Activated CD4-positive, alpha-beta T cell treated with anti-CD3 and anti-CD28 coated beads, Interleukin-2, amount 50 U/mL, for 4 hours (primary cell): Measurements from ENCODE around the gene PTH2.
A peak's percentile ranks its signal among the peaks of the same experiment; 100 is the strongest.

Experiments
- DNase-seq, 2 experiments: peaks; one replicate each; pipeline ENCODE4 v3.0.0-alpha.2; 2020

The PTH2 gene

GRCh38 chr19:49409441-49410029, 13.7 kb downstream of the PTH2 start:
- DNase-seq: no peak

DNA sequence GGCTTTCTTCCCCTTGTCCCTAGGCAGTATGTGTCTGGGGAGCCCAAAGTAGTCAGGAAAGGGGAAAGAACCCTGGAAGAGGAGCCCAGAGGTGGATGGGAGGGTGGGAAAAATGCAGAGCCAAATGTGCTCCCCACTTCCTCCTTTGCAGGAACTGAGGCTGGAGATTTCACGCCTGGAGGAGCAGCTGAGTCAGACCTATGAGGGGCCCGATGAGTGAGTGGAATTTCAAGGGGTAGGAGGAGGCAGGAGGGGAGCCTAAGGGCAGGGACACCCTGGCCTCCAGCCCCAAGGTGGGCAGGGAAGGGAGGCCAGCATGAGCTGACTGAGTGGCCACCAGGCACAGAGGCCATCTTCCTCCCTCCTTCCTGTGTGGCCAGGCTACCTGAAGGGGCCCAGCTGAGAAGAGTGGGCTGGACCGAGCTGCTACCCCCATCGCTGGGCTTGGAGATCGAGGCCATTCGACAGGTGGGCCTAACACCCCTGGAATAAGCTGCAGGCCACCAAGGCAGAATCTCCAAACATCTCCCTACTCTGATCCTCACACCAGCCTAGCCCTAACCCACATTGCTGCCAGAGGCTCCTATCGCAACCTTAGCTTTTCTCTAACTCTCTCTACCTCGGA, 14.3 kb downstream of the PTH2 start:
- DNase-seq: no peak

DNA sequence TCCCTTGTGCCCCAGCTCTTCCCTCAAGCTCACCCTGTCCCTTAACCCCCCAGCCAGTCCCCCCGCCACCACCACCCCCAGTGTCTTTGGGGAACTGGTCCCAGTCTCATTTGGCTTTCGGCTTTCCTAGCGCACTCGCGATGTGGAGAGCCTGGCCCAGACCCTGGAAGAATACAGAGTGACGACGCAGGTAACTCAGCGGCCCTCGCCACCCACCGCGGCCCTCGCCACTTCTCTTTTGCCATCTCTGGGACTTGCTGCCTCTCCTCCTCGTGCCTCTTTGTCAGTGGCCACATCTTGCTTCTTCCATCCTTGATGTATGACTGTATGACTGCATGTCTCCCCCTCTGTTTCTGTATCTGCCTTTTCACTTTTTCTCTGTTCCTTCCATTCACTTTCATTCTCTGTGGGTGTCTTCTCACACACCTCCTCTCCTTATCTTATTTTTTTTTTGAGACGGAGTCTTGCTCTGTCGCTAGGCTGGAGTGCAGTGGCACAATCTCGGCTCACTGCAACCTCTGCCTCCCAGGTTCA, 15.7 kb downstream of the PTH2 start:
- DNase-seq: no peak

GRCh38 chr19:49407079-49407478, 16.2 kb downstream of the PTH2 start:
- DNase-seq: no peak

DNA sequence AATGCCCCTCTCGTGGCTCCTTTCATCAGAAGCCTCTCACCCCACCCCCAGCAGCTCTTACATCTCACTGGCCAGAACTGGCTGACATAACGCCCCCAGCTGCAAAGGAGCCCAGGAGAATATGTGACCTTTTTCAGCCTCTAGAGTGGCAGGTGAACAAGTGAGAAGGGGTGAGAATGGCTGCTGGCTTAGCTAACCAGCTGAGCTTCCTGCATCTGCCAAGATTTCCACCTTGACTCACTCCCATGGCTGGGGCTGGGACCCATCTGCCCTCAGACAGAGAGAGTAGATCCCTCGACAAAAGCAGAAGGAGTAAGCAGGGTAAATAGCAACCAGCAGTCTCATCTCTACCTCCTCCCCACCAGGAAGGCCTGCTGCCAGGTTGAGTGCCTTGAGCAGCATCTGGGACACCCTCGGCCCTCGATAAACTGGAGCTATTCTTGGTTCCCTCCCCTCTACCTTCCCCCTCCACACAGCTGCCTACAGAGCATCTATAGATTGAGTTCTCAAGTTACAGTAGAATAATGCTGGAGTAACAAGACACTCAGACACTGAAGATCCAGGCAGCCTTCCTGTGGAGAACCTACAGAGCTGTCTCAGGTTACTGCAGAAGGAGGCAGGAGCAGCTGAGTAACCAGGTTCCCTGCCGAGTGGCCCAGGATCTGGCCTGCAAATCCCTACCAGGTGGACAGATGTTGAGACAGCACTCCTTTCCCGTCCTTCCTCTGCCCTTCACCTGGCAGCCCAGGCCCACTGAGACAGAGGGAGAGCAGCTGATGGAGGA, 19.6 kb downstream of the PTH2 start:
- DNase-seq: no peak

GRCh38 chr19:49400029-49400428, 23.2 kb downstream of the PTH2 start:
- no peak for DNase-seq

DNA sequence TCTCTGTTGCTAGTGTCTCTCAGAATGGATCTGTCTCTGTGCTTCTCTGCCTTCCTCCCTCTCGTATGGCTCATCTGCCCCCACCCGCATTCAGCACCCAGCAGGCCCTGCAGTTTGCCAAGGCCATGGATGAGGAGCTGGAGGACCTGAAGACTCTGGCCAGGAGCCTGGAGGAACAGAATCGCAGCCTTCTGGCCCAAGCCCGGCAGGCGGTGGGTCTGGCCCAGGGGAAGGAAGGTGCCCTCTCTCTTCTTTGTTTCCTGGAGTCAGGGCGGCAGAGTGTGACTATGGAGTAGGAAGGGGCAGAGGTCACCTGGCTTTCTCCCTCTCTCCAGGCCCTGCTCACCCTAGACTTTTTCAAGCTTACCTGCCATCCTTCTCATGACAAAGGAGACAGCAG, 24.3 kb downstream of the PTH2 start:
- DNase-seq: no peak

- no peak for DNase-seq
These were observed 25.1 kb downstream of the PTH2 start for GRCh38 chr19:49398001-49398615.

GRCh38 chr19:49396738-49397505, 26.3 kb downstream of the PTH2 start:
- DNase-seq: no peak

GRCh38 chr19:49395581-49396407, 27.4 kb downstream of the PTH2 start:
- DNase-seq: no peak

- no peak for DNase-seq
These were observed 29.4 kb downstream of the PTH2 start for GRCh38 chr19:49393881-49394280.

DNA sequence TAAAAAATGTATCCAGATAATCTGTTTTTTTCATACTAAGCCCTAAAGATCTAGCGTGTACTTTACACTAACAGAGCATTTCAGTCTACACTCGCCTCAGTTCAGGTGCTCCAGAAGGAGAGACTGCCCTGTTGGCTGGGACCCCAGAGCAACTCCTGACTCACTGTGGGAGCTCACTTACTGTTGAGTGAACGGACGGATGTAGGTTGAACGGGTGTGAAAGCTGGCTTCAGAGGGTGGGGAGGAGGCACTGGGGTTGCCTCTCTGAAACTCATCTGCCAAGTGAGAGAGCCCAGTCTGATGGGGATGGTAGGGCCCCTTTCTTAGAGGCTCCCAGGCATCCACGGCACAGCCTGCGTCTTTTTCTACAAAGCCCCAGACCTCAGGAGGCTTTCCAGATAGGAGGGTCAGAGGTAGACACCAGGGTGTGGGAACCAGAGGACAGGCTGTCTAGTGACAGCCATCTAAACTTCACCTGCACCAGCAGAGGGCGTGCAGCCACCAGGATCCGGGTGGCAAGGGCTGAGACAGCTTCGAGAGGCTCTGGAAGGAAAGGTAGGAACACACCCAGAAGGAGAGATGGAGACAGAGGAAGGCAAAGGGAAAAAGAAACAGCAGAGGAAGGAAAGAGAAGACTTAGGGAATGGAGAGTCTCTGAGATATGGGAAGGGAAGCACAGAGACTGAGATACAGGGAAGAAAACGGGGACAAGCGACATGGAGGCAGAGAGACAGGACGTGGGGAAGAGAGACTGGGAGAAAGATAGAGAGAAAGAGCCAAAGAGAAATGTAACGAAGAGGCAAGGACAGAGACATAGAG, 31.5 kb downstream of the PTH2 start:
- peak; percentile 75 to 78 for DNase-seq

GRCh38 chr19:49390929-49391359, 32.3 kb downstream of the PTH2 start:
- no peak for DNase-seq

DNA sequence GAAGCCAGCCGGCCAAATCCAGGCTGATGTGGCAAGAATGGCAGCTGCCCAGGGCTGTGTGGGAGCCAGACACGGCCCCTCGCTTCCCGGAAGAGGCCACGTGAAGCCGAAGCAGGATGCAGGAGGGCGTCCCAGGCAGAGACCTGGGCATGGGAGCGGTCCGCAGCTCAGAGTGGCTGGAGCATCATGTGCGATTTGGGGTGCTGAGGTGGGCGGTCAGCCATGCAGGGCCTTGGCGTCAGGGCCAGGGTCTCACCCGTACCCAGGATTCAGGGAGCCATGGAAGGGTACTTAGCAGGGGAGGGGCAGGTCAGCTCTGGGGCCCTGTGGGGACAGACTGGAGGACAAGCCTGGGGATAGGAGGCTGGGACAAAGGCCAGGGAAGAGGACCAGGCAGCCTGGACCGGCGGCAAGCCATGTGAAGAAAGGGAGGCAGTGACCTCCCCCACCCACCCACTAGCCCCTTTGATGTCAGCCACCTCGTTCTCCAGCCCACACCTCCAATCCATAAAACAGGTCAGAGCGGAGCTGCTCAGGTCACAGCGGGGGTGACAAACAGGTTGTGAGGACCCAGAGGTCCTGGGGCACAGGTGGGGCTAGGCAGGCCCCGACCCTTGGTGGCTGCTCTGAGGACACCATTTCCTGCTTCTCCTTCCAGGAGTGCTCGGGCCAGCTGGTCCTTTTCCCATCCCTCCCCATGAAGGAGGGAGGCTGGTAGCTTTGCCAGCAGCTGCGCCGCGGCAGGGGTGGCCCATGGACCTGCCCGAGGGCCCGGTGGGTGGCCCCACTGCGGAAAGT, 32.9 kb downstream of the PTH2 start:
- DNase-seq: no peak

- DNase-seq: no peak
These were observed 33.8 kb downstream of the PTH2 start for GRCh38 chr19:49389406-49389805.

GRCh38 chr19:49387936-49388372, 35.3 kb downstream of the PTH2 start, which contains the start of gene KASH5:
TSS of gene KASH5 (plus strand) at chr19:49388249. CDS start at chr19:49390884, 2,635 bp downstream.
- DNase-seq: peak; percentile 69 to 77

DNA sequence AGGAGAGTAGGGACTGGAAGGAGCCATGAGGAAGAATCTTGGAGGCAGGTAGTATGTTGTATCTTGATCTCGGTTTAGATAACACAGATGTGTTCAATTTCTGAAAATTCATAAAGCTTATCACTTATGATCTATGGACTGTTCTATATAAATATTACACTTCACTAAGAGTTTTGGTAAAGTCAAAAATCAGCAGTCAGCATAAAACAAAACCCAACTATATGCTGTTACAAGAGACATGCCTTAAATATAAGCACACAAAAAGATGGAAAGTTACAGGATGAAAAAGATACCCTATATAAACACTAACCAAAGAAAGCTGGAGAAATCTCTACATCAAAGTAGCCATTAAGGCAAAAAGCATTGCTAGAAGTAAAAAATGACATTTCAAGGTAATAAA, 39.6 kb downstream of the PTH2 start:
- no peak for DNase-seq

GRCh38 chr19:49382639-49383038, 40.6 kb downstream of the PTH2 start:
- DNase-seq: no peak

GRCh38 chr19:49380391-49380790, 42.9 kb downstream of the PTH2 start:
- no peak for DNase-seq

DNA sequence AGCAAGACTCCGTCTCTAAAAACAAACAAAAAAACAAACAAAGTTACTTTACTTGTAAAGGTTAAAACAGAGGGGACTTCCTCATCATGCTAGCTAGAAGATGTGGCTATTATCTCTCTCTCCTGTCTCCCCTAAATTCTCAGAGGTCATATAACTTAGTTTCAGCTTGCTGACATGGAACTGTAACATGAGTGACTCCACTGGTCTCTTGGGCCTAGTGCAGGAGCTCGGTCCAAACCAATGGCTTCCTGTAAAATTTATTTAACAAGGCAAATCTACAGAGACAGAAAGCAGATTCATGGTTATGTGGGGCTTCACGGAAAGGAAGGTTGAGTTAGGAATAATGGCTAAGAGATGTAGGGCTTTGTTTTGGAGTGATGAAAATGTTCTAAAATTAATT, 44.7 kb downstream of the PTH2 start:
- DNase-seq: no peak
